ENCODE results near the gene PMP22. TPM values are rescaled to one million over a fixed set of nuclear protein-coding genes. Genes with fewer than 3 reads are reported as not detected.

PMP22 gene
- total RNA-seq, 4 donors from 2014 or later, result 260 to 386 (median 339) TPM

DNA sequence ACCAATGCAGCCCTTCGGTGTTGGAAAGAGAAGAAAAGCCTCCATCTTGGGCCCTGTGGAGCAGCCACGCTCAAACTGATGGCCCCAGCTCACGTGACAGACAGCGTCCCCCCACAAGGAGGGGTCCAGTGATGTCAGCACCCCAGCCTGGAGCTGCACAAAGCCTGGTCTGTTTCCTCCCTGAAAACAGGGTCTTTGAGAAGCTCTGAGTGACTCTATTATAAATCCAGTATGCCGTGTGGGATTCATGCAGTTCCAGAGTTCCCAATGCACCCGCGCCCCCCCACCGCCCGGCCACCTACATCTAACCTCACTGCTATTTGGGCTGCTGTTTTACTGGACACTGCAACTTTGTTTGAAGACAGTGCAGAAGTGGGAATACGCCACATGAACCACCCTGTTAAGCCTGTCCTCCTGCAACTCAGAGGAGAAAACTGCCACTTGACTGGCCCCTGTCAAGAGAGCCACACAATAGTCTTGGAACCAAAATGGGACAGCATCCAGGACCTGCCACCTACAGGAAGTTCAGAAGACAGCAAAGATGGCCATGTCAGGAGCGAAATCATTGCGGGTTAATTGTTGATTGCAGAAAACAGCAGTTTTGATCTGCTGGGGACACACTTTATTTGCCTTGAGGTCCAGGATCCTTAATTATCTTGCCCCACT, 33.1 kb downstream of the PMP22 start:
- TF ChIP-seq, protein P1, sequence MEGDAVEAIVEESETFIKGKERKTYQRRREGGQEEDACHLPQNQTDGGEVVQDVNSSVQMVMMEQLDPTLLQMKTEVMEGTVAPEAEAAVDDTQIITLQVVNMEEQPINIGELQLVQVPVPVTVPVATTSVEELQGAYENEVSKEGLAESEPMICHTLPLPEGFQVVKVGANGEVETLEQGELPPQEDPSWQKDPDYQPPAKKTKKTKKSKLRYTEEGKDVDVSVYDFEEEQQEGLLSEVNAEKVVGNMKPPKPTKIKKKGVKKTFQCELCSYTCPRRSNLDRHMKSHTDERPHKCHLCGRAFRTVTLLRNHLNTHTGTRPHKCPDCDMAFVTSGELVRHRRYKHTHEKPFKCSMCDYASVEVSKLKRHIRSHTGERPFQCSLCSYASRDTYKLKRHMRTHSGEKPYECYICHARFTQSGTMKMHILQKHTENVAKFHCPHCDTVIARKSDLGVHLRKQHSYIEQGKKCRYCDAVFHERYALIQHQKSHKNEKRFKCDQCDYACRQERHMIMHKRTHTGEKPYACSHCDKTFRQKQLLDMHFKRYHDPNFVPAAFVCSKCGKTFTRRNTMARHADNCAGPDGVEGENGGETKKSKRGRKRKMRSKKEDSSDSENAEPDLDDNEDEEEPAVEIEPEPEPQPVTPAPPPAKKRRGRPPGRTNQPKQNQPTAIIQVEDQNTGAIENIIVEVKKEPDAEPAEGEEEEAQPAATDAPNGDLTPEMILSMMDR (IDR thresholded peaks at IDR 0.05; ENCODE audit: low read depth), result no peak

DNA sequence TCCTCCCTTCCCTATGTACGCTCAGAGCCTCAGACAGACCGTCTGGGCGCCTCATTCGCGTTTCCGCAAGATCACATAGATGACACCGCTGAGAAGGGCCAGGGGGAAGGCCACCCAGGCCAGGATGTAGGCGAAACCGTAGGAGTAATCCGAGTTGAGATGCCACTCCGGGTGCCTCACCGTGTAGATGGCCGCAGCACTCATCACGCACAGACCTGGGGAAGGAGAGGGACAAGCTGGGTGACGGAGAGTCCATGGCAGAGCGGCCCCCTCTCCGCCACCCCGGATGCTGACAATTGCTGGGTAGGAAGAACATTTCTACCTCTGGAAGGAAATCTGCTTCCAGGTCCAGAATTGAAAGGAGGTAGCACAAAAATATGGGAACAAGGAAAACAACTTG, 34.3 kb downstream of the PMP22 start:
- TF ChIP-seq, protein P1 (IDR thresholded peaks at IDR 0.05; ENCODE audit: low read depth), result no peak

DNA sequence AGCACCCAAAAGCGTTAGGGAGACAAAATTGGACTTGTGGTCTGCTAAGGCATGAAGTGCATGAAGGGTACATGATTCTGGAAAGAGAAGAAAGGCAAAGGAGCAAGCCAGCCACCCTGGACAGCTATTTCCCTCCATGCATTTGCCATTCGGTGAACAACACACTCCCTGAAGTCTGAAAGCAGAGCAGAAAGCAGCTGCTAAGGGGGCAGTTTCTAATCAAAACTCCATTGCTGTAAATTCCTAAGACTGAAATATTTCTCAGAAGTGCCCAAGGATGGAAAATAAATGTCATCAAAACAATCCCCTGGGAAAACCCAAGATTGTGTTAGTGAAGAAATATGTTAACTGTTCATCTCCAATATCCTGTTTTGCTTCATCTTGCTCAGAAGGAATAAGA, 44.3 kb downstream of the PMP22 start:
- TF ChIP-seq, protein P1 (IDR thresholded peaks at IDR 0.05; ENCODE audit: low read depth), result no peak

DNA sequence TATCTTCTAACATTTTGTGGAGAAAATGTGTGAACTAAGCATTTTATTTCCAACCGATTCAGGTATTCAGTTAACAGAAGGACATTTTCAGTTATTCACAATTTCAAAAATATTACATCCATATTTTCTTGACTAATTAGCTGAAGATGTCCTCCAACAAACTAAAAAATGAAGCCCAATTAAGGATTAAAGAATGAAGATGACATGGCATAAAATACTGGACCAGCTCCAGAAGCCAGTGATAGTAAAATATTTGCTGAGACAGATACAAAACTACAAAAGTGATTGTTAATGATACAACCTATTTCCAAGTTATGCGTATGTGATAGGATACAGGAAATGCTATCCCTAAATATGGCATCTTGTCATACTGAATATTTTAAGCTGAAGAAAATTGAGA, 48.6 kb downstream of the PMP22 start:
- TF ChIP-seq, protein P1 (IDR thresholded peaks at IDR 0.05; ENCODE audit: low read depth), result no peak

DNA sequence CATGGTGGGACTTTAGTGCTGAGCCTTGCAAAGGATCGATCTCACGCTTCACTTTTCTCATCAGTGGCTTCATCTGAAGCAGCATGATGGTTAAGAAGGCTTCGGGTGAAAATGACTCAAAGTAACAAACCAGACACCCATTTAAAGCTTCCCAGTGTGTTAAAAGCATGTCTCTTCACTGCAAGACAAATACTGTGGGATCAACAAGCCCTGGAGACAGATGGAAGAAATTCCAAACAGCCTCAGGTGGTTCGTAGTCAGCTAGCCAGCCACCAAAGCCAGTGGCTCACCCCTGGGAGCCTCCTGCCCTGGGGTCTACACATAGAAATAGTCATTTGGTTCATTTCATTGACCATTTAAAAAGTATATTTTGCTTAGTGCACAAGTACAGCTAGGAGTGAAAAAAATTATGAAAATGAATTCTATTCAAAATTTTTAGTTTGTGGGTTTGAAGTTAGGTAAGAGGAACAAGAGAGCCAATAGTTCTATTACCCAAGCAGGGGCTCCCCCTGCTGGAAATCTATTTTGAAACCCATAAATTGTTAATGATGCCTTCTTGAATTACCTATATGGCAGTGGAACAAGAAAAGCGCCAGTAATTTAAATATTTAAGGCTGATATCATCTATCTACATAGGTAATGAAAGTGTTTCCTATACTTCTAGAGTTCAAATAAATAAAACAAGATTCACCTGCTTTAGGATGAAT, 51.6 kb downstream of the PMP22 start:
- TF ChIP-seq, protein P1 (IDR thresholded peaks at IDR 0.05; ENCODE audit: low read depth), result no peak

DNA sequence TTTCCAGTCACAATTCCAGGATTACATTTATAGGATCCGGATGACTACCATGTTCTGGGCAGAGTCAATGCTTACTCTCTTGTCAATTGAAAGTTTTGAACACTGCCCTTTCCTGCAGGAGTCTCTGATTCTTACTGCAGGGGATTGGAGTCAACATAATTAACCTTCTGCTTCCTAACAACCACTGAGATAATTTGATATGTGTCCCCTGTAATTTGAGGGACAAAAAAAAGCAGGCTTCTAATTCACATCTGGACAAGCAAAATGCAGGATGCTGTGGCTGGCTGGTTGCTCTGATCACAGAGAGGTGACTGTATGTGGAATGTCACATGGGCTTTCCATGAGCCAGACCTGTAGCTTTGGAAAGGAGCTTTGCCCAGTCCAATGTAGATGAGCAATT, 54.9 kb downstream of the PMP22 start:
- TF ChIP-seq, protein P1 (IDR thresholded peaks at IDR 0.05; ENCODE audit: low read depth), result no peak

DNA sequence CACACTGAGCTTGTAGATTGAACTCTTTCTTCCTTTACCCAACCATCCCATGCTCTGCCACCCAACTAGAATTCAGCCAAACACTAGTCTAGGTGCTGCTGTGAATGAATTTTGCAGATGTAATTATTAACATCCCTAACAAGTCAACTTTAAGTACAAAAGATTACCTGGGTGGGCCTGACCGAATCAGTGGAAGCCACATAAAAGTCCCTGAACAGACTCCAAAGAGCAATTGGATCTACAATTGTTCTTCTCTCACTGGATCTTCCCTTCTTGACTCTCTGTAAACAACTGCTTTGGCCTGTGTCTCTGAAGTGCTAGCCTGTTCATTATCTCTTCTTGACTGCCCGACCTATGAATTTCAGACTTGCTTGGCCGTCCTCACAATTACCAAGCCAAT, 67.9 kb downstream of the PMP22 start:
- TF ChIP-seq, protein P1 (IDR thresholded peaks at IDR 0.05; ENCODE audit: low read depth), result no peak

Data from subcutaneous adipose tissue (tissue), 4 donors.